Thyroid gland (tissue), 4 donors: ENCODE data around the gene GATA5. TPM values are rescaled to one million over a fixed set of nuclear protein-coding genes. Genes with fewer than 3 reads are reported as not detected.

Experiments
- DNase-seq, 2 donors: peaks; one replicate each; pipeline ENCODE4 v3.0.0-alpha.2; 2019
- H3K27ac ChIP-seq, 3 donors: fragments of 200-600 bp; sonication (generic); 1 replicate in 2 of 3; 2 replicates in 1 of 3; pipeline ENCODE4 v1.5.1; 2016 to 2019; ENCODE audit warnings: mild to moderate bottlenecking in 1 of 3, moderate library complexity in 1 of 3
- H3K27me3 ChIP-seq: fragments of 200-600 bp; sonication (generic); one replicate; pipeline ENCODE4 v1.5.1; 2019
- H3K36me3 ChIP-seq, 2 donors: fragments of 200-600 bp; sonication (generic); one replicate each; pipeline ENCODE4 v1.5.1; 2016 to 2019
- H3K4me1 ChIP-seq, 2 donors: fragments of 200-600 bp; sonication (generic); one replicate each; pipeline ENCODE4 v1.5.1; 2017 to 2019
- H3K4me3 ChIP-seq, 3 donors: fragments of 200-600 bp; sonication (generic); replicated peaks in 1 of 3; 1 replicate in 2 of 3; 2 replicates in 1 of 3; pipeline ENCODE4 v1.5.1; 2016; ENCODE audit warnings: mild to moderate bottlenecking in 1 of 3
- H3K9me3 ChIP-seq: fragments of 200-600 bp; sonication (generic); one replicate; pipeline ENCODE4 v1.5.1; 2017
- POLR2A ChIP-seq, 2 donors: fragments of 450-650 bp; IDR thresholded peaks; one replicate each; pipeline ENCODE4 v1.6.1; 2017; ENCODE audit warnings: antibody characterized with exemption in 2 of 2, mild to moderate bottlenecking in 2 of 2, moderate library complexity in 1 of 2
- WGBS, 2 donors: methylation state at CpG; one replicate each; pipeline ENCODE4 v1.1.5; 2017; 5-methylcytosine and 5-hydroxymethylcytosine counted together
- intact Hi-C: fragments of 100-400 bp; cut with DNase I; formaldehyde crosslinking; loops from one replicate; pipeline ENCODE4 v1.15.1; 2023
- total RNA-seq, 4 donors: library from RNA; depleted of rRNA; stranded (reverse); fragments of >200 nt; gene quantifications; one replicate each; pipeline ENCODE4 v1.2.3, GENCODE V29; 2016
- TF ChIP-seq, protein P1 (sequence below), 6 experiments: fragments of 200-600 bp in 3 of 6; fragments of 450-650 bp in 3 of 6; sonication (generic) in 3 of 6; IDR thresholded peaks; one replicate each; pipeline ENCODE4 v1.5.1; 2016 to 2019; ENCODE audit warnings: antibody characterized with exemption in 6 of 6, mild to moderate bottlenecking in 2 of 6, inconsistent platforms in 1 of 6, moderate library complexity in 1 of 6

GATA5 gene
- total RNA-seq, 4 donors from 2014 or later = 0.33 to 0.67 (median 0.54) TPM; not detected in 1

DNA sequence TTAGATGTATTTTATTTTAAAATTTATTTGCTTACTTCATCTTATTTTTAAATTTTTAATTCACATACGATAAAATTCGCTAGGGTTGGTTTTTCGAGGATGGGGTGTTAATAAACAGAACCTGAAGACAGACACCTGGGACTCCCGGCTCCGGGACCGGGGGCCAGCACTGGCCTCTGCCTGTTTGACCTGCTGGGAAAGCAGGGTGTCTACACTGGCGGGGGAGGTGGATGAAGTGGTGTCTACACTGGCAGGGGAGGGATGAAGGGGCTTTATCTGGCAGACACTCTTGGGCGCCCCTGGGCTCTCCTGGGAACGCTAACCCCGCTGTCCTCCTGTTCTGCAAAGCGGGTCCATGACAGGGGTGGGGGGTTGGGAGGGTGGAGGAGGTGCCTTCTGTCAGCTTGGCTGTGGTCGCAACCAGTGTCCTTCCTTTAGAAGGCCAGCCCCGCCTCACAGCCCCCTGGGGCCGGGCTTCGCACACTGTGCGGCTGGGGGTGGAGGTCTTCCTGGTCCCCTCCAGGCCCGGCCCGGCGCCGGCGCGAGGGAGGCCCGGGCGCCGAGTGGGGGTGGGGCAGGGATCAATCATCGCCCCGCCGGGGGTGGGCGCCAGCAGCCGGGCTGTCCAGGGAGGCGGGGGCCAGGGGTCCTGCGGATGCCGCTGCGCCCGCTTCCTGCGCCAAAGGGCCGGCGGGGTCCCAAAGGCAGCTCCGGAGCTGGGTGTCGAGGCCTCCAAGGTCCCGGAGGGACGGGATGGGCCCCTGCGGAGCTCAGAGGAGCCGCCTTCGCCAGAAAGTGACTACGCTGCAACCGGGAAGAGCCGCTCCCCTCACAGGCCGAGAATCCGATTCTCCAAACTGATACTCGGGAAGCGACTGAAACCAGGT is 1.8 kb downstream of the GATA5 start:
- H3K4me1 ChIP-seq = peaks cover 7 to 17% of the 10 kb centered on the region in 2 donors
- H3K36me3 ChIP-seq = no peaks in the 10 kb centered on the region
- WGBS, 2 donors = 49 to 53% methylated on average over 19 to 24 of the region's 52 CpGs
- TF ChIP-seq, protein P1, sequence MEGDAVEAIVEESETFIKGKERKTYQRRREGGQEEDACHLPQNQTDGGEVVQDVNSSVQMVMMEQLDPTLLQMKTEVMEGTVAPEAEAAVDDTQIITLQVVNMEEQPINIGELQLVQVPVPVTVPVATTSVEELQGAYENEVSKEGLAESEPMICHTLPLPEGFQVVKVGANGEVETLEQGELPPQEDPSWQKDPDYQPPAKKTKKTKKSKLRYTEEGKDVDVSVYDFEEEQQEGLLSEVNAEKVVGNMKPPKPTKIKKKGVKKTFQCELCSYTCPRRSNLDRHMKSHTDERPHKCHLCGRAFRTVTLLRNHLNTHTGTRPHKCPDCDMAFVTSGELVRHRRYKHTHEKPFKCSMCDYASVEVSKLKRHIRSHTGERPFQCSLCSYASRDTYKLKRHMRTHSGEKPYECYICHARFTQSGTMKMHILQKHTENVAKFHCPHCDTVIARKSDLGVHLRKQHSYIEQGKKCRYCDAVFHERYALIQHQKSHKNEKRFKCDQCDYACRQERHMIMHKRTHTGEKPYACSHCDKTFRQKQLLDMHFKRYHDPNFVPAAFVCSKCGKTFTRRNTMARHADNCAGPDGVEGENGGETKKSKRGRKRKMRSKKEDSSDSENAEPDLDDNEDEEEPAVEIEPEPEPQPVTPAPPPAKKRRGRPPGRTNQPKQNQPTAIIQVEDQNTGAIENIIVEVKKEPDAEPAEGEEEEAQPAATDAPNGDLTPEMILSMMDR (IDR thresholded peaks at IDR 0.05) = no peak
- no peak for TF ChIP-seq POLR2A (IDR thresholded peaks at IDR 0.05)
- H3K9me3 ChIP-seq = no peaks in the 10 kb centered on the region
- H3K4me3 ChIP-seq = no peak overlapping the region
- no peak overlapping the region for H3K27ac ChIP-seq
- intact Hi-C loops = no loop called here
- no peak for DNase-seq
- H3K27me3 ChIP-seq = peaks cover 12% of the 10 kb centered on the region

- Histone ChIP-seq H3K4me3 (no peak overlapping the region), H3K9me3 (no peaks in the 10 kb centered on the region), H3K36me3 (no peaks in the 10 kb centered on the region), H3K4me1 (peaks cover 7 to 17% of the 10 kb centered on the region in 2 donors), H3K27me3 (peaks cover 12% of the 10 kb centered on the region), H3K27ac (no peak overlapping the region)
- intact Hi-C loops = no loop called here
- TF ChIP-seq, protein P1 (IDR thresholded peaks at IDR 0.05) = no peak
- TF ChIP-seq POLR2A (IDR thresholded peaks at IDR 0.05) = no peak
- 68 to 79% methylated on average over 6 to 13 of the region's 30 CpGs for WGBS, 2 donors
- no peak for DNase-seq
Observed at GRCh38 chr20:62472941-62473585, 2.7 kb downstream of the GATA5 start.

DNA sequence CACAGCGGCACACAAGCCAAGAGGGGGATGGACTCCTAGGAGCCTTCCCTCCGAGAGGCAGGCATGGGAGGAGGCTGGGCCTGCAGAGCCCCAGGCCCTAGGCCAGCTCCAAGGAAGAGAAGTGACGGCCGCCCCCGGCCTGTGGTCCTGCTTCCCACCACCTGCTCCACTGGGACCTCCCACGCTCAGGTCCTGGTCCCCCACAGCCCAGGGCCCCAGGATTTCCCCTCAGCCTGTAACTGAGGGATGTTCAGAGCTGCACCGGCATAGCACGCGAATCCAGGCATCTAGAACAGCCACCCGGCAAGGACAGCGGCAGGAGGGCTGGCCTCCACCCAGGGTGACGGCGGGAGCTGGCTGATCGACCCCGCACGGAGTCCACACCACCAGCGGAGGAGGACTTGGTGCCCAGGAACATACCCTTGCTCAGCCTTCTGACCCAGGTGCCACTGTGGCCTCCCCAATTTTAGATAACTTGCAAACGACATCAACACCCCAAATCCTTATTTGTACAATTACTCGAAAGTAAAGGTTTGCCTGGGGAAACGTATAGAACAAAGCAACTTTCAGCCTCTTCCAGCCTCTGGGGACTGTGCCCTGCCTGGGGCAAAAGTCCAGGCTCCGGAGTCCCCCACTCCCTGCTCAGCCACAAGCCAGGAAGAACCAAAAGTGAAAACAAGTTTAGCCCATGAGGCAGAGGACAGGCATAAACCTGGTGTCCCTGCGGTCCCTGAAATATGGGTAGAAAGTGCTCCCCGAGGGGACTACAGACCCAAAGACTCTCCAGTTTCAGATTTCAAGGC is 3.5 kb downstream of the GATA5 start:
- H3K27ac ChIP-seq = no peak overlapping the region
- peaks cover 12% of the 10 kb centered on the region for H3K27me3 ChIP-seq
- no peak overlapping the region for H3K4me3 ChIP-seq
- WGBS, 2 donors = 82 to 91% methylated on average over 20 to 23 of the region's 23 CpGs
- peaks cover 7 to 17% of the 10 kb centered on the region in 2 donors for H3K4me1 ChIP-seq
- intact Hi-C loops = no loop called here
- no peak for DNase-seq
- no peaks in the 10 kb centered on the region for H3K36me3 ChIP-seq
- no peaks in the 10 kb centered on the region for H3K9me3 ChIP-seq
- TF ChIP-seq POLR2A (IDR thresholded peaks at IDR 0.05) = no peak
- TF ChIP-seq, protein P1 (IDR thresholded peaks at IDR 0.05) = no peak

GRCh38 chr20:62470459-62470858 is 5.3 kb downstream of the GATA5 start:
- DNase-seq = no peak
- H3K4me3 ChIP-seq = no peak overlapping the region
- H3K27me3 ChIP-seq = peaks cover 4% of the 10 kb centered on the region
- WGBS, 2 donors = 78% methylated on average over 7 to 12 of the region's 12 CpGs
- no peak for TF ChIP-seq POLR2A (IDR thresholded peaks at IDR 0.05)
- TF ChIP-seq, protein P1 (IDR thresholded peaks at IDR 0.05) = no peak
- peaks cover 0 to 6% of the 10 kb centered on the region in 2 donors for H3K4me1 ChIP-seq
- H3K9me3 ChIP-seq = no peaks in the 10 kb centered on the region
- H3K27ac ChIP-seq = no peak overlapping the region
- H3K36me3 ChIP-seq = no peaks in the 10 kb centered on the region
- intact Hi-C loops = no loop called here
